ENCODE results near the gene NECTIN1. TPM values are rescaled to one million over a fixed set of nuclear protein-coding genes. Genes with fewer than 3 reads are reported as not detected.
A peak's percentile ranks its signal among the peaks of the same experiment; 100 is the strongest.

Gene NECTIN1
- total and polyA plus RNA-seq, 2 of the 13 experiments (the other 11 are each of a cell fraction or from before 2014, with no cell fraction given) = 3.9 to 7.3 TPM

DNA sequence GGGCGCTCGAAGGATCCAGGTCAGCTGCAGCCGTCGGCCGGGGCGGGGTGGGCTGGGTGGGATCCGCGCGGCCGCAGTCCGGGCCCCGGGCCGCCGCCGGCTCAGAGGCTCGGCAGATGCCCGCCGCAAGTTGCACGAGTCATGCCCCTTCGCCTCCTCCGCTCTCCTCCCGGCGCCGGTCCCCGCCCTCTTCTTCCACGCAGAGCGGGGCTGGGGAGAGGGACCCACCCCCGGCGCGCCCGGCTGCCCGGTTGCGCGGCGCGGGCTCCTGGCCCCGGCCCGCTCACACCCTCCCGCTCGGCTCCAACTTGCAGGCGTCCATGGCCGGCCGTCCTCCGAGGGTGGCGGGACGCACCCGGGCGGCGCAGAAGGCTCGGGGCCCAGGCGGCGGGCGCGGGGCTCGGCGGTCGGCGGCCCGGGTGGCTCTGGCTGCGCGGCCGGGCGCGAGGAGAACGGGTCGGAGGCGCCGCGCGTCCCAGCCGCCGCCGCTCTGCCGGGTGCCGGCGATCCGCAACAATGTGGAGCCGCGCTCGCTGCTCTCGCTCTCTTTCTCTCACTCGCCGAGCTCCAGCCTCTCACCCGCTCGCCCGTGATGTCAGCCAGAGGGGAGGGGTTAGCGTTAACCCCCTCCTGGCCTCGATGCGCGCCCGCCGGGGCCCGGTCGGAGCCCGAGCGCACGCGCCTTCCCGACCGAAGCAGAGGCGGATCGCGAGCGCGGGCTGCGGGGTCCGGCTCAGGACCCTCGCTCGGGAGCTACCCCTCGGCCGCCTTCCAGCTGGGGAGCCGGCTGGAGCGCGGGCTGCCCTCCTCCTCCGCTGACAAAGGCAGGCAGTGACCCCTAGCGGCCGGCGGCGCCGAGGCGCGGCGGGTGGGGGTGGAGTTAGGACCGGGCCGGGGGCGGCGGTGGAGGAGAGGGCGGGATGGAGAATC, at the start of gene NECTIN1 (continued):
- TF ChIP-seq GLI4 (CRISPR knock-in tag; IDR thresholded peaks at IDR 0.05; ENCODE audit: borderline replicate concordance) (0 out of 2 replicates have a peak, but pooled peaks have one; percentile 25), SNAI1 (CRISPR knock-in tag; IDR thresholded peaks at IDR 0.05; ENCODE audit: borderline replicate concordance) (no peak), KLF11 (CRISPR knock-in tag; IDR thresholded peaks at IDR 0.05) (no peak), ONECUT2 (CRISPR knock-in tag; IDR thresholded peaks at IDR 0.05) (no peak), RFXANK (CRISPR knock-in tag; IDR thresholded peaks at IDR 0.05) (no peak), SMARCC2 (IDR thresholded peaks at IDR 0.05) (no peak), ZNF556 (CRISPR knock-in tag; IDR thresholded peaks at IDR 0.05; ENCODE audit: borderline replicate concordance) (peak; percentile 94), ZFP36L1 (CRISPR knock-in tag; IDR thresholded peaks at IDR 0.05) (no peak), E2F1 (CRISPR knock-in tag; IDR thresholded peaks at IDR 0.05) (0 out of 2 replicates have a peak, but pooled peaks have one; percentile 59), KMT2A (CRISPR knock-in tag; IDR thresholded peaks at IDR 0.05) (peak; percentile 53; the same call in 1 of the 2 replicates), ZNF30 (CRISPR knock-in tag; IDR thresholded peaks at IDR 0.05) (no peak), ZNF24 (IDR thresholded peaks at IDR 0.05) (no peak), ZNF124 (CRISPR knock-in tag; IDR thresholded peaks at IDR 0.05) (no peak), ZNF207 (IDR thresholded peaks at IDR 0.05; ENCODE audit: borderline replicate concordance) (no peak), ZNF619 (CRISPR knock-in tag; IDR thresholded peaks at IDR 0.05) (0 out of 2 replicates have a peak, but pooled peaks have one; percentile 43), CBX5 (CRISPR knock-in tag; IDR thresholded peaks at IDR 0.05; ENCODE audit: borderline replicate concordance) (peak; percentile 28; the same call in 1 of the 2 replicates), SIN3B (IDR thresholded peaks at IDR 0.05; ENCODE audit: low read length) (no peak), NFKB2 (CRISPR knock-in tag; IDR thresholded peaks at IDR 0.05; ENCODE audit: borderline replicate concordance) (peak; percentile 58; the same call in 1 of the 2 replicates), FLYWCH1 (CRISPR knock-in tag; IDR thresholded peaks at IDR 0.05) (no peak), THYN1 (CRISPR knock-in tag; IDR thresholded peaks at IDR 0.05; ENCODE audit: borderline replicate concordance, low read depth) (no peak), MEIS1 (CRISPR knock-in tag; IDR thresholded peaks at IDR 0.05; ENCODE audit: borderline replicate concordance) (peak; percentile 64; the same call in 1 of the 2 replicates)
- TF ChIP-seq, protein P1, sequence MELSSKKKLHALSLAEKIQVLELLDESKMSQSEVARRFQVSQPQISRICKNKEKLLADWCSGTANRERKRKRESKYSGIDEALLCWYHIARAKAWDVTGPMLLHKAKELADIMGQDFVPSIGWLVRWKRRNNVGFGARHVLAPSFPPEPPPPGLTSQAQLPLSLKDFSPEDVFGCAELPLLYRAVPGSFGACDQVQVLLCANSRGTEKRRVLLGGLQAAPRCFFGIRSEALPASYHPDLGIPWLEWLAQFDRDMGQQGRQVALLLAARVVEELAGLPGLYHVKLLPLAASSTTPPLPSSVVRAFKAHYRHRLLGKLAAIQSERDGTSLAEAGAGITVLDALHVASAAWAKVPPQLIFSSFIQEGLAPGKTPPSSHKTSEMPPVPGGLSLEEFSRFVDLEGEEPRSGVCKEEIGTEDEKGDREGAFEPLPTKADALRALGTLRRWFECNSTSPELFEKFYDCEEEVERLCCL (CRISPR knock-in tag; IDR thresholded peaks at IDR 0.05; ENCODE audit: borderline replicate concordance) = no peak
- TF ChIP-seq, protein P2, sequence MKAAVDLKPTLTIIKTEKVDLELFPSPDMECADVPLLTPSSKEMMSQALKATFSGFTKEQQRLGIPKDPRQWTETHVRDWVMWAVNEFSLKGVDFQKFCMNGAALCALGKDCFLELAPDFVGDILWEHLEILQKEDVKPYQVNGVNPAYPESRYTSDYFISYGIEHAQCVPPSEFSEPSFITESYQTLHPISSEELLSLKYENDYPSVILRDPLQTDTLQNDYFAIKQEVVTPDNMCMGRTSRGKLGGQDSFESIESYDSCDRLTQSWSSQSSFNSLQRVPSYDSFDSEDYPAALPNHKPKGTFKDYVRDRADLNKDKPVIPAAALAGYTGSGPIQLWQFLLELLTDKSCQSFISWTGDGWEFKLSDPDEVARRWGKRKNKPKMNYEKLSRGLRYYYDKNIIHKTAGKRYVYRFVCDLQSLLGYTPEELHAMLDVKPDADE (CRISPR knock-in tag; IDR thresholded peaks at IDR 0.05) = 0 out of 2 replicates have a peak, but pooled peaks have one; percentile 39
- TF ChIP-seq, protein P3, sequence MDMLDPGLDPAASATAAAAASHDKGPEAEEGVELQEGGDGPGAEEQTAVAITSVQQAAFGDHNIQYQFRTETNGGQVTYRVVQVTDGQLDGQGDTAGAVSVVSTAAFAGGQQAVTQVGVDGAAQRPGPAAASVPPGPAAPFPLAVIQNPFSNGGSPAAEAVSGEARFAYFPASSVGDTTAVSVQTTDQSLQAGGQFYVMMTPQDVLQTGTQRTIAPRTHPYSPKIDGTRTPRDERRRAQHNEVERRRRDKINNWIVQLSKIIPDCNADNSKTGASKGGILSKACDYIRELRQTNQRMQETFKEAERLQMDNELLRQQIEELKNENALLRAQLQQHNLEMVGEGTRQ (IDR thresholded peaks at IDR 0.05; ENCODE audit: low read depth, low read length) = no peak
- TF ChIP-seq, protein P3 (CRISPR knock-in tag; IDR thresholded peaks at IDR 0.05; ENCODE audit: borderline replicate concordance) = no peak

All from HepG2 (cell line).